ENCODE results near the gene CHPF2. TPM values are rescaled to one million over a fixed set of nuclear protein-coding genes. Genes with fewer than 3 reads are reported as not detected.

CHPF2 gene
- polyA plus RNA-seq, 1 donor (not counting 4 experiments of a cell fraction or from before 2014, with no cell fraction given) = 16.2 TPM

- DNase-seq (ENCODE audit: low read depth, low spot score) (no peak), FAIRE-seq (no peak)
- TF ChIP-seq EZH2 (IDR thresholded peaks at IDR 0.05; ENCODE audit: low read length) (no peak), CTCF (optimal IDR thresholded peaks at IDR 0.05 in 1 of 3, IDR thresholded peaks at IDR 0.05 in 1 of 3, conservative IDR thresholded peaks at IDR 0.05 in 1 of 3; ENCODE audit: extremely low read depth in 1 of 3, insufficient read depth in 2 of 3, low read length in 3 of 3) (no peak)
- no peak overlapping the region for H3K27ac ChIP-seq (ENCODE audit: control insufficient read depth, insufficient read depth, low read length)
- no peak overlapping the region for H3K4me3 ChIP-seq (ENCODE audit: control insufficient read depth in 2 of 3, extremely low read depth in 1 of 3, insufficient read depth in 2 of 3, low read depth in 1 of 3, low read length in 3 of 3)
- no peaks in the 10 kb centered on the region for H3K4me1 ChIP-seq (ENCODE audit: control insufficient read depth, extremely low read depth, insufficient read depth, low read length)
- H2AFZ ChIP-seq (ENCODE audit: control insufficient read depth, low read length) = no peak overlapping the region
- dilution Hi-C loops (cut with MboI; ENCODE audit: extremely low pct_ligation_motif_present, low sequenced_read_pairs) = no loop called here
- peaks cover 2% of the 10 kb centered on the region for H3K9me1 ChIP-seq (ENCODE audit: control insufficient read depth, extremely low read depth, insufficient read depth, low read length)
- no peaks in the 10 kb centered on the region for H3K79me2 ChIP-seq (ENCODE audit: control insufficient read depth, insufficient read depth, low read length)
- H3K9ac ChIP-seq (ENCODE audit: control insufficient read depth, extremely low read depth, insufficient read depth, low read length) = no peak overlapping the region
- H3K4me2 ChIP-seq (ENCODE audit: control insufficient read depth, extremely low read depth, insufficient read depth, low read depth, low read length) = no peak overlapping the region
- H4K20me1 ChIP-seq (ENCODE audit: control insufficient read depth, extremely low read depth, insufficient read depth, low read length) = no peaks in the 10 kb centered on the region
- peaks cover 29 to 44% of the 10 kb centered on the region in 2 experiments for H3K36me3 ChIP-seq (ENCODE audit: control insufficient read depth in 2 of 2, extremely low read depth in 1 of 2, insufficient read depth in 2 of 2, low read length in 2 of 2)
- no peaks in the 10 kb centered on the region for H3K9me3 ChIP-seq (ENCODE audit: control insufficient read depth, low read depth, low read length)
- no peaks in the 10 kb centered on the region for H3K27me3 ChIP-seq (ENCODE audit: control insufficient read depth, extremely low read depth, insufficient read depth, low read length)
Measured at GRCh38 chr7:151215396-151215795, 16.9 kb upstream of the CHPF2 start.

- no peak for TF ChIP-seq EZH2 (IDR thresholded peaks at IDR 0.05; ENCODE audit: low read length)
- no peak for TF ChIP-seq CTCF (optimal IDR thresholded peaks at IDR 0.05 in 1 of 3, IDR thresholded peaks at IDR 0.05 in 1 of 3, conservative IDR thresholded peaks at IDR 0.05 in 1 of 3; ENCODE audit: extremely low read depth in 1 of 3, insufficient read depth in 2 of 3, low read length in 3 of 3)
- H3K36me3 ChIP-seq (ENCODE audit: control insufficient read depth in 2 of 2, extremely low read depth in 1 of 2, insufficient read depth in 2 of 2, low read length in 2 of 2) = peaks cover 45 to 52% of the 10 kb centered on the region in 2 experiments
Measured at GRCh38 chr7:151218170-151218569, 14.1 kb upstream of the CHPF2 start.

More at GRCh38 chr7:151218170-151218569, 14.1 kb upstream of the CHPF2 start:
- Histone ChIP-seq H3K27me3 (ENCODE audit: control insufficient read depth, extremely low read depth, insufficient read depth, low read length) (no peaks in the 10 kb centered on the region), H3K9me3 (ENCODE audit: control insufficient read depth, low read depth, low read length) (no peaks in the 10 kb centered on the region), H3K79me2 (ENCODE audit: control insufficient read depth, insufficient read depth, low read length) (no peaks in the 10 kb centered on the region), H3K4me1 (ENCODE audit: control insufficient read depth, extremely low read depth, insufficient read depth, low read length) (no peaks in the 10 kb centered on the region), H3K27ac (ENCODE audit: control insufficient read depth, insufficient read depth, low read length) (no peak overlapping the region), H3K4me3 (ENCODE audit: control insufficient read depth in 2 of 3, extremely low read depth in 1 of 3, insufficient read depth in 2 of 3, low read depth in 1 of 3, low read length in 3 of 3) (no peak overlapping the region), H3K9me1 (ENCODE audit: control insufficient read depth, extremely low read depth, insufficient read depth, low read length) (peaks cover 2% of the 10 kb centered on the region), H2AFZ (ENCODE audit: control insufficient read depth, low read length) (no peak overlapping the region), H3K4me2 (ENCODE audit: control insufficient read depth, extremely low read depth, insufficient read depth, low read depth, low read length) (no peak overlapping the region), H4K20me1 (ENCODE audit: control insufficient read depth, extremely low read depth, insufficient read depth, low read length) (no peaks in the 10 kb centered on the region), H3K9ac (ENCODE audit: control insufficient read depth, extremely low read depth, insufficient read depth, low read length) (no peak overlapping the region)
- FAIRE-seq = no peak
- no peak for DNase-seq (ENCODE audit: low read depth, low spot score)
- dilution Hi-C loops (cut with MboI; ENCODE audit: extremely low pct_ligation_motif_present, low sequenced_read_pairs) = no loop called here
